OCI-LY1 (cell line): ENCODE measurements around the gene GNG12.

ENCODE experiments used
- EZH2 ChIP-seq: fragments of 200-600 bp; sonication (generic), shearing (Covaris generic); IDR thresholded peaks from 2 replicates; pipeline ENCODE4 v1.8.0; 2017; ENCODE audit warnings: borderline replicate concordance, mixed run types, mild to moderate bottlenecking, antibody characterized with exemption, low read length, moderate library complexity, mixed read lengths
- TF ChIP-seq, protein P1 (sequence below): fragments of 200-600 bp; sonication (generic), shearing (Covaris generic); IDR thresholded peaks from 2 replicates; pipeline ENCODE4 v1.5.1; 2017; ENCODE audit warnings: mild to moderate bottlenecking, antibody characterized with exemption, low read length, moderate library complexity, mixed read lengths

DNA sequence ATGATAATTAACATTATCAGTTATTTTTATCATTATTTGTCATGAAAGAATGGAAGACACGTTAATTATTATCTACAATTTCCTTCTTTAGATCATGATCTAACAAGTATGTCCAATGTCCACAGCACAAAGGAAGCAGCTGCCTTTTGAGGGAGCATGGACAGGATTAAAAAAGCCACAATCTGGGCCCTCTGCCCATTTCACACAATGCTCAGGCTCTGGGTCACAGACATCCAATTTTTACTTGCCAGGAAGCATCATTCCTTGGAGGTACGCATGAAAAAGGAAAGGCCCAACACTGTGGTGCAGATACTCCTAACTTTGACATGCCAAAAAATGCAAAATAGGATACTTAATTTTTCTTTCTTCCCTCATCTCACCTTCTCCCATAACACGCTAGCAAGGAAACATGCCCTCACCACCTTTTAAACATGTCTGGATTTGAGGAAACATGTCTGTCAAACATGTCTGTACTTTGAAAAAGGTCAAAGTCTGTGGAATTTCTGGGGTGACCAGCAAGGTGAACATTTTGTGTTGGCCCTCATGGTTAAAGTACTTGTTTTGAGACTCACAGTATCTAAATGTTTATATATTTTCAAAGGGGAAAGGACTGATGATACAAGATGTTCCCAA, 108.2 kb downstream of the GNG12 start:
- TF ChIP-seq, protein P1, sequence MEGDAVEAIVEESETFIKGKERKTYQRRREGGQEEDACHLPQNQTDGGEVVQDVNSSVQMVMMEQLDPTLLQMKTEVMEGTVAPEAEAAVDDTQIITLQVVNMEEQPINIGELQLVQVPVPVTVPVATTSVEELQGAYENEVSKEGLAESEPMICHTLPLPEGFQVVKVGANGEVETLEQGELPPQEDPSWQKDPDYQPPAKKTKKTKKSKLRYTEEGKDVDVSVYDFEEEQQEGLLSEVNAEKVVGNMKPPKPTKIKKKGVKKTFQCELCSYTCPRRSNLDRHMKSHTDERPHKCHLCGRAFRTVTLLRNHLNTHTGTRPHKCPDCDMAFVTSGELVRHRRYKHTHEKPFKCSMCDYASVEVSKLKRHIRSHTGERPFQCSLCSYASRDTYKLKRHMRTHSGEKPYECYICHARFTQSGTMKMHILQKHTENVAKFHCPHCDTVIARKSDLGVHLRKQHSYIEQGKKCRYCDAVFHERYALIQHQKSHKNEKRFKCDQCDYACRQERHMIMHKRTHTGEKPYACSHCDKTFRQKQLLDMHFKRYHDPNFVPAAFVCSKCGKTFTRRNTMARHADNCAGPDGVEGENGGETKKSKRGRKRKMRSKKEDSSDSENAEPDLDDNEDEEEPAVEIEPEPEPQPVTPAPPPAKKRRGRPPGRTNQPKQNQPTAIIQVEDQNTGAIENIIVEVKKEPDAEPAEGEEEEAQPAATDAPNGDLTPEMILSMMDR: no peak
- TF ChIP-seq EZH2: no peak
